SK-N-SH treated with all-trans-retinoic acid at 6 μM for 48 hours (cell line): Measurements from ENCODE around the gene P3H3.
"Not testable (repeated sequence)": the region's sequence is repeated elsewhere in the genome, so short reads cannot be mapped to it uniquely, and the experiment has no call there.

Source experiments
- ATAC-seq: fragments of 200-7000 bp; cut with Tn5 transposase; 3 replicates; pipeline ENCODE4 v1.9.1; 2020; ENCODE audit warnings: mild to moderate bottlenecking, moderate library complexity
- ARNTL ChIP-seq: fragments of 450-650 bp; formaldehyde crosslinking; IDR thresholded peaks from 2 replicates; pipeline ENCODE4 v1.5.0; 2020; ENCODE audit warnings: low read depth, mild to moderate bottlenecking, moderate library complexity, borderline replicate concordance
- BACH2 ChIP-seq: fragments of 250-450 bp; sonication (Bioruptor Pico); IDR thresholded peaks from 2 replicates; pipeline ENCODE4 v1.9.0; 2021; ENCODE audit warnings: mild to moderate bottlenecking, borderline replicate concordance
- ESRRG ChIP-seq: fragments of 250-450 bp; sonication (Bioruptor Pico); IDR thresholded peaks from 2 replicates; pipeline ENCODE4 v1.6.1; 2021; ENCODE audit warnings: mild to moderate bottlenecking
- GLIS3 ChIP-seq: fragments of 250-450 bp; sonication (Bioruptor Pico); IDR thresholded peaks from 2 replicates; pipeline ENCODE4 v1.5.0; 2020; ENCODE audit warnings: mild to moderate bottlenecking, moderate library complexity
- ISL1 ChIP-seq: fragments of 250-450 bp; sonication (Bioruptor Pico); IDR thresholded peaks from 2 replicates; pipeline ENCODE4 v2.1.2; 2022; ENCODE audit warnings: mild to moderate bottlenecking, moderate library complexity
- OSR1 ChIP-seq: fragments of 250-450 bp; sonication (Bioruptor Pico); IDR thresholded peaks from 2 replicates; pipeline ENCODE4 v1.8.0; 2022; ENCODE audit warnings: moderate library complexity, mild to moderate bottlenecking, inconsistent platforms
- PPARA ChIP-seq: fragments of 250-450 bp; sonication (Bioruptor Pico); IDR thresholded peaks from 2 replicates; pipeline ENCODE4 v1.5.0; 2020; ENCODE audit warnings: mild to moderate bottlenecking, borderline replicate concordance
- RARB ChIP-seq: fragments of 250-450 bp; sonication (Bioruptor Pico); IDR thresholded peaks from 2 replicates; pipeline ENCODE4 v1.8.0; 2021; ENCODE audit warnings: mild to moderate bottlenecking, moderate library complexity
- TCF4 ChIP-seq: fragments of 250-450 bp; sonication (Bioruptor Pico); IDR thresholded peaks from 2 replicates; pipeline ENCODE4 v1.8.0; 2021; ENCODE audit warnings: mild to moderate bottlenecking, moderate library complexity, borderline replicate concordance
- TOX ChIP-seq: fragments of 250-450 bp; sonication (Bioruptor Pico); IDR thresholded peaks from 2 replicates; pipeline ENCODE4 v1.8.0; 2021; ENCODE audit warnings: mild to moderate bottlenecking, moderate library complexity, borderline replicate concordance
- ZC3H10 ChIP-seq: fragments of 250-450 bp; sonication (Bioruptor Pico); IDR thresholded peaks from 2 replicates; pipeline ENCODE4 v1.5.1; 2021; ENCODE audit warnings: mild to moderate bottlenecking, moderate library complexity
- ZFP3 ChIP-seq: fragments of 250-450 bp; sonication (Bioruptor Pico); IDR thresholded peaks from 2 replicates; pipeline ENCODE4 v1.5.0; 2020; ENCODE audit warnings: mild to moderate bottlenecking, moderate library complexity
- ZFP30 ChIP-seq: fragments of 450-650 bp; formaldehyde crosslinking; IDR thresholded peaks from 2 replicates; pipeline ENCODE4 v1.5.0; 2022; ENCODE audit warnings: mild to moderate bottlenecking, moderate library complexity
- ZNF565 ChIP-seq: fragments of 450-650 bp; formaldehyde crosslinking; conservative IDR thresholded peaks from 2 replicates; pipeline ENCODE4 v1.5.0; 2020; ENCODE audit warnings: low read depth, mild to moderate bottlenecking, moderate library complexity
- ZNF70 ChIP-seq: fragments of 450-650 bp; formaldehyde crosslinking; IDR thresholded peaks from 2 replicates; pipeline ENCODE4 v1.5.0; 2020; ENCODE audit warnings: mild to moderate bottlenecking, moderate library complexity
- ZNF8 ChIP-seq: fragments of 450-650 bp; formaldehyde crosslinking; IDR thresholded peaks from 2 replicates; pipeline ENCODE4 v1.5.0; 2020; ENCODE audit warnings: mild to moderate bottlenecking, moderate library complexity
- TF ChIP-seq, protein P1 (sequence below): fragments of 250-450 bp; sonication (Bioruptor Pico); IDR thresholded peaks from 2 replicates; pipeline ENCODE4 v1.8.0; 2020; ENCODE audit warnings: mild to moderate bottlenecking, moderate library complexity, borderline replicate concordance
- TF ChIP-seq, protein P2 (sequence below): fragments of 250-450 bp; sonication (Bioruptor Pico); IDR thresholded peaks from 2 replicates; pipeline ENCODE4 v1.5.1; 2021; ENCODE audit warnings: mild to moderate bottlenecking, moderate library complexity
- TF ChIP-seq, protein P3 (sequence below): fragments of 250-450 bp; sonication (Bioruptor Pico); IDR thresholded peaks from 2 replicates; pipeline ENCODE4 v1.5.1; 2020; ENCODE audit warnings: low read depth, mild to moderate bottlenecking, moderate library complexity
- TF ChIP-seq, protein P4 (sequence below): fragments of 250-450 bp; sonication (Bioruptor Pico); IDR thresholded peaks from 2 replicates; pipeline ENCODE4 v1.5.0; 2020; ENCODE audit warnings: mild to moderate bottlenecking, moderate library complexity

The P3H3 gene

DNA sequence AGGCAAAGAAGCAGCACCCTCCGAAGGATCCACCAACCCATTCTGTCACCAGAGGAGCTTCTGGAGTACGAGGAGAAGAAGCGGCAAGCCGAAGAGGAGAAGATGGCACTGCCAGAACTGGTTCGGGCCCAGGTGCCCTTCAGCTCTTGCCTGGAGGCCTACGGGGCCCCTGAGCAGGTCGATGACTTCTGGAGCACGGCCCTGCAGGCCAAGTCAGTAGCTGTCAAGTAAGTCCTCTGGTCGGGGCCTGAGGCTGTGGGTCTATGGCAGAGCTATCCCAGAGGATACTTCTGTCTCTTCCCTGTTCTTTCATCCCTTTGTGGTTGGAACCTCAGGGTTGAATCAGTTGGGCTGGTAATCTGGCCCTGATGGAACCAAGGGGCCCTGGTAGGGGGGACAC is 33.2 kb downstream of the P3H3 start (continued):
- TF ChIP-seq, protein P1, sequence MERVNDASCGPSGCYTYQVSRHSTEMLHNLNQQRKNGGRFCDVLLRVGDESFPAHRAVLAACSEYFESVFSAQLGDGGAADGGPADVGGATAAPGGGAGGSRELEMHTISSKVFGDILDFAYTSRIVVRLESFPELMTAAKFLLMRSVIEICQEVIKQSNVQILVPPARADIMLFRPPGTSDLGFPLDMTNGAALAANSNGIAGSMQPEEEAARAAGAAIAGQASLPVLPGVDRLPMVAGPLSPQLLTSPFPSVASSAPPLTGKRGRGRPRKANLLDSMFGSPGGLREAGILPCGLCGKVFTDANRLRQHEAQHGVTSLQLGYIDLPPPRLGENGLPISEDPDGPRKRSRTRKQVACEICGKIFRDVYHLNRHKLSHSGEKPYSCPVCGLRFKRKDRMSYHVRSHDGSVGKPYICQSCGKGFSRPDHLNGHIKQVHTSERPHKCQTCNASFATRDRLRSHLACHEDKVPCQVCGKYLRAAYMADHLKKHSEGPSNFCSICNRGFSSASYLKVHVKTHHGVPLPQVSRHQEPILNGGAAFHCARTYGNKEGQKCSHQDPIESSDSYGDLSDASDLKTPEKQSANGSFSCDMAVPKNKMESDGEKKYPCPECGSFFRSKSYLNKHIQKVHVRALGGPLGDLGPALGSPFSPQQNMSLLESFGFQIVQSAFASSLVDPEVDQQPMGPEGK = no peak
- no peak for TF ChIP-seq TOX (CRISPR knock-in tag)
- no peak for TF ChIP-seq ARNTL (CRISPR knock-in tag)
- TF ChIP-seq, protein P2, sequence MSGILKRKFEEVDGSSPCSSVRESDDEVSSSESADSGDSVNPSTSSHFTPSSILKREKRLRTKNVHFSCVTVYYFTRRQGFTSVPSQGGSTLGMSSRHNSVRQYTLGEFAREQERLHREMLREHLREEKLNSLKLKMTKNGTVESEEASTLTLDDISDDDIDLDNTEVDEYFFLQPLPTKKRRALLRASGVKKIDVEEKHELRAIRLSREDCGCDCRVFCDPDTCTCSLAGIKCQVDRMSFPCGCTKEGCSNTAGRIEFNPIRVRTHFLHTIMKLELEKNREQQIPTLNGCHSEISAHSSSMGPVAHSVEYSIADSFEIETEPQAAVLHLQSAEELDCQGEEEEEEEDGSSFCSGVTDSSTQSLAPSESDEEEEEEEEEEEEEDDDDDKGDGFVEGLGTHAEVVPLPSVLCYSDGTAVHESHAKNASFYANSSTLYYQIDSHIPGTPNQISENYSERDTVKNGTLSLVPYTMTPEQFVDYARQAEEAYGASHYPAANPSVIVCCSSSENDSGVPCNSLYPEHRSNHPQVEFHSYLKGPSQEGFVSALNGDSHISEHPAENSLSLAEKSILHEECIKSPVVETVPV (CRISPR knock-in tag) = no peak
- no peak for TF ChIP-seq GLIS3 (CRISPR knock-in tag)
- TF ChIP-seq OSR1 (CRISPR knock-in tag) = no peak
- TF ChIP-seq ZFP30 = no peak
- TF ChIP-seq TCF4 (CRISPR knock-in tag) = no peak
- TF ChIP-seq ISL1 (CRISPR knock-in tag) = no peak
- no peak for TF ChIP-seq ZC3H10 (CRISPR knock-in tag)
- TF ChIP-seq PPARA (CRISPR knock-in tag) = no peak

DNA sequence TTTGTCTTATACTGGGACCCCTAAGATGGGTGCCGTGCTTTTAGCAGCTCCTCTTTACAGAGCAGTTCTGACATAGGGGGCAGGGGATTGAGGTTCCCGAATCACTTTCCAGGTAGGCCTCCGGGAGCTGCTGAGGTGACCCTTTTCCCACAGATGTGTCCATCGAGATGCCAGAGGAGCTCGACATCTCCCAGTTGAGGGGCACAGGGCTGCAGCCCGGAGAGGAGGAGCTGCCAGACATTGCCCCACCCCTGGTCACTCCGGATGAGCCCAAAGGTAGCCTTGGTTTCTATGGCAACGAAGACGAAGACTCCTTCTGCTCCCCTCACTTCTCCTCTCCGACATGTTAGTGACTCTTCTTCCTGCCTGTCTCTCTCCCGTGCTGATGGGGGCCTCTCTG is 34.8 kb downstream of the P3H3 start:
- TF ChIP-seq ZNF8 (CRISPR knock-in tag) = no peak
- no peak for TF ChIP-seq RARB (CRISPR knock-in tag)
- no peak for TF ChIP-seq ISL1 (CRISPR knock-in tag)
- no peak for TF ChIP-seq PPARA (CRISPR knock-in tag)
- no peak for TF ChIP-seq GLIS3 (CRISPR knock-in tag)
- no peak for TF ChIP-seq ARNTL (CRISPR knock-in tag)
- no peak for TF ChIP-seq OSR1 (CRISPR knock-in tag)
- TF ChIP-seq TOX (CRISPR knock-in tag) = no peak
- TF ChIP-seq, protein P3, sequence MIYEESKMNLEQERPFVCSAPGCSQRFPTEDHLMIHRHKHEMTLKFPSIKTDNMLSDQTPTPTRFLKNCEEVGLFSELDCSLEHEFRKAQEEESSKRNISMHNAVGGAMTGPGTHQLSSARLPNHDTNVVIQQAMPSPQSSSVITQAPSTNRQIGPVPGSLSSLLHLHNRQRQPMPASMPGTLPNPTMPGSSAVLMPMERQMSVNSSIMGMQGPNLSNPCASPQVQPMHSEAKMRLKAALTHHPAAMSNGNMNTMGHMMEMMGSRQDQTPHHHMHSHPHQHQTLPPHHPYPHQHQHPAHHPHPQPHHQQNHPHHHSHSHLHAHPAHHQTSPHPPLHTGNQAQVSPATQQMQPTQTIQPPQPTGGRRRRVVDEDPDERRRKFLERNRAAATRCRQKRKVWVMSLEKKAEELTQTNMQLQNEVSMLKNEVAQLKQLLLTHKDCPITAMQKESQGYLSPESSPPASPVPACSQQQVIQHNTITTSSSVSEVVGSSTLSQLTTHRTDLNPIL (CRISPR knock-in tag) = no peak
- no peak for TF ChIP-seq ESRRG (CRISPR knock-in tag)
- TF ChIP-seq, protein P1 = no peak
- no peak for TF ChIP-seq ZNF70 (CRISPR knock-in tag)
- TF ChIP-seq, protein P2 (CRISPR knock-in tag) = no peak
- TF ChIP-seq ZC3H10 (CRISPR knock-in tag) = no peak
- ATAC-seq = no peak

DNA sequence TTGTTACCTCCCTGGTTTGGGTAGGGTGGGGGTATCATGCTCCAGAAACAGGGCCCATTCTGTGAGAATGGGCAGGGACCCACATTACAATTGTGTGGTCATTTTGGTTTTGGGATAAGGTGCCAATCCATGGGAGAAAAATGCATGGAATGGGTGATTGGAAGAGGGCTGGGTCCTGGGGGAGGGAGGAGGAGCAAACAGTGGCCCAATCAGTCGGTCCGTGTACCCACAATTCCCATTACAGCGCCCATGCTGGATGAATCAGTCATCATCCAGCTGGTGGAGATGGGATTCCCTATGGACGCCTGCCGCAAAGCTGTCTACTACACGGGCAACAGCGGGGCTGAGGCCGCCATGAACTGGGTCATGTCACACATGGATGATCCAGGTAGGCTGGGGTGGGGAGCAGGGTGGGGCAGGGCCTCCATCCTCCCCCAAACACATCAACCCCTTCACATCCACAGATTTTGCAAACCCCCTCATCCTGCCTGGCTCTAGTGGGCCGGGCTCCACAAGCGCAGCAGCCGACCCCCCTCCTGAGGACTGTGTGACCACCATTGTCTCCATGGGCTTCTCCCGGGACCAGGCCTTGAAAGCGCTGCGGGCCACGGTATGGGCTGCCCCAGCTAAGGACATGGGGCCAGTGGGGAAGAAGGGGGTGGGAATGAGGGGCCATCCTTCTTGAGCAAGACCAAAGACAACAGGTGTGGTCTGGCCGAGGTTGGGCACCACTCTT is 35.5 kb downstream of the P3H3 start:
- no peak for TF ChIP-seq RARB (CRISPR knock-in tag)
- TF ChIP-seq, protein P3 (CRISPR knock-in tag) = no peak
- TF ChIP-seq TCF4 (CRISPR knock-in tag) = no peak
- no peak for TF ChIP-seq BACH2 (CRISPR knock-in tag)
- TF ChIP-seq, protein P4, sequence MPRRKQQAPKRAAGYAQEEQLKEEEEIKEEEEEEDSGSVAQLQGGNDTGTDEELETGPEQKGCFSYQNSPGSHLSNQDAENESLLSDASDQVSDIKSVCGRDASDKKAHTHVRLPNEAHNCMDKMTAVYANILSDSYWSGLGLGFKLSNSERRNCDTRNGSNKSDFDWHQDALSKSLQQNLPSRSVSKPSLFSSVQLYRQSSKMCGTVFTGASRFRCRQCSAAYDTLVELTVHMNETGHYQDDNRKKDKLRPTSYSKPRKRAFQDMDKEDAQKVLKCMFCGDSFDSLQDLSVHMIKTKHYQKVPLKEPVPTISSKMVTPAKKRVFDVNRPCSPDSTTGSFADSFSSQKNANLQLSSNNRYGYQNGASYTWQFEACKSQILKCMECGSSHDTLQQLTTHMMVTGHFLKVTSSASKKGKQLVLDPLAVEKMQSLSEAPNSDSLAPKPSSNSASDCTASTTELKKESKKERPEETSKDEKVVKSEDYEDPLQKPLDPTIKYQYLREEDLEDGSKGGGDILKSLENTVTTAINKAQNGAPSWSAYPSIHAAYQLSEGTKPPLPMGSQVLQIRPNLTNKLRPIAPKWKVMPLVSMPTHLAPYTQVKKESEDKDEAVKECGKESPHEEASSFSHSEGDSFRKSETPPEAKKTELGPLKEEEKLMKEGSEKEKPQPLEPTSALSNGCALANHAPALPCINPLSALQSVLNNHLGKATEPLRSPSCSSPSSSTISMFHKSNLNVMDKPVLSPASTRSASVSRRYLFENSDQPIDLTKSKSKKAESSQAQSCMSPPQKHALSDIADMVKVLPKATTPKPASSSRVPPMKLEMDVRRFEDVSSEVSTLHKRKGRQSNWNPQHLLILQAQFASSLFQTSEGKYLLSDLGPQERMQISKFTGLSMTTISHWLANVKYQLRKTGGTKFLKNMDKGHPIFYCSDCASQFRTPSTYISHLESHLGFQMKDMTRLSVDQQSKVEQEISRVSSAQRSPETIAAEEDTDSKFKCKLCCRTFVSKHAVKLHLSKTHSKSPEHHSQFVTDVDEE = no peak
- TF ChIP-seq ZFP3 = no peak
- no peak for TF ChIP-seq ZFP30
- TF ChIP-seq ZNF565 (CRISPR knock-in tag) = no peak
- TF ChIP-seq ZC3H10 (CRISPR knock-in tag) = no peak
- no peak for ATAC-seq

DNA sequence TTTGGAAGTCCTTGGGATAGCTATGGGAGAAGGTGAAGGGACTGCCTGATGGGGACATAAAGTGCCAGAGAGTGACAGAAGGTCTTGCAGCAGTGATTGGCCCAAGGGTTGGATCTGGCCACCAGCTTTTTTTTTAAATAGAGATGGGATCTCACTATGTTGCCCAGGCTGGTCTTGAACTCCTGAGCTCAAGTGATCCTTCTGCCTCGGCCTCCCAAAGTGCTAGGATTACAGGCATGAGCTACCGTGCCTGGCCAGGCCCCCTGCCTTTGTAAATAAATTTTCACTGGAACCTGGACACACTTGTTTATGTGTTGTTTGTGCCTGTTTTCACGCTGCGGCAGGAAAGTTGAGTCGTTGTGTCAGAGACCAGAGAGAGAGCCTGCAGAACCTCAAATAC is 37.1 kb downstream of the P3H3 start:
- ATAC-seq = not testable (repeated sequence)
